Activated naive CD8-positive, alpha-beta T cell treated with anti-CD3 and anti-CD28 coated beads for 36 hours (primary cell): Measurements from ENCODE around the gene FAM78B. TPM values are rescaled to one million over a fixed set of nuclear protein-coding genes. Genes with fewer than 3 reads are reported as not detected.

ENCODE experiments used
- DNase-seq: peaks from one replicate; pipeline ENCODE4 v3.0.0; 2021
- H3K27ac Mint-ChIP-seq: one replicate; pipeline ENCODE4 v1.8.0; 2022; ENCODE audit warnings: mild to moderate bottlenecking, moderate library complexity, mixed read lengths
- H3K27me3 Mint-ChIP-seq: one replicate; pipeline ENCODE4 v1.8.0; 2022; ENCODE audit warnings: mild to moderate bottlenecking, mixed read lengths
- H3K36me3 Mint-ChIP-seq: one replicate; pipeline ENCODE4 v1.8.0; 2021; ENCODE audit warnings: mild to moderate bottlenecking, mixed read lengths
- H3K4me1 Mint-ChIP-seq: one replicate; pipeline ENCODE4 v1.8.0; 2021; ENCODE audit warnings: mixed read lengths
- H3K4me3 Mint-ChIP-seq: one replicate; pipeline ENCODE4 v1.8.0; 2022; ENCODE audit warnings: mild to moderate bottlenecking, moderate library complexity, mixed read lengths
- H3K9me3 Mint-ChIP-seq: one replicate; pipeline ENCODE4 v1.8.0; 2022; ENCODE audit warnings: mixed read lengths
- total RNA-seq, 2 experiments: library from RNA; stranded (reverse); gene quantifications; one replicate each; pipeline ENCODE4 v1.2.3, GENCODE V29; 2021

The FAM78B gene
- total RNA-seq, 2 experiments from 2014 or later = 0.62 to 0.74 TPM

DNA sequence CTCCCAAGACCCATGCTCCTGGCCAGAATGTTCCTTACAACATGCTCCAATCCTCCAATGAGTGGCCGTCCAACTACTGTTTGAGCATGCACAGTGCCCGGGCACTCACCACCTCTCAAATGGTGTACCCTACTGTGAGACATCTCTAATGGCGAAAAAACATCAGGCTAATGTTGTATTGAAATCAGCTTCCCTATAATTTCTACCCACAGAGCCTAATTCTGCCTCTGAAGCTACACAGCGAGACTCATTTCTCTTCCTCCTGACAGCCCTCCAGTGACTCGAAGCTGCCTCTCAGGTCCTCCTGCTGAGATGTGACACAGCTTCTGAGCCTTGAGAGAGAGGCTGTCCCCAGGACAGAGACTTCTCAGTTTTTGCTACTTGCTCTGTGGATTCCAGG is 130.7 kb downstream of the FAM78B start:
- H3K4me3 Mint-ChIP-seq = no peak overlapping the region
- H3K4me1 Mint-ChIP-seq = no peaks in the 10 kb centered on the region
- no peak overlapping the region for H3K27ac Mint-ChIP-seq
- H3K27me3 Mint-ChIP-seq = peaks cover 12% of the 10 kb centered on the region
- DNase-seq = no peak
- no peaks in the 10 kb centered on the region for H3K36me3 Mint-ChIP-seq
- no peaks in the 10 kb centered on the region for H3K9me3 Mint-ChIP-seq

DNA sequence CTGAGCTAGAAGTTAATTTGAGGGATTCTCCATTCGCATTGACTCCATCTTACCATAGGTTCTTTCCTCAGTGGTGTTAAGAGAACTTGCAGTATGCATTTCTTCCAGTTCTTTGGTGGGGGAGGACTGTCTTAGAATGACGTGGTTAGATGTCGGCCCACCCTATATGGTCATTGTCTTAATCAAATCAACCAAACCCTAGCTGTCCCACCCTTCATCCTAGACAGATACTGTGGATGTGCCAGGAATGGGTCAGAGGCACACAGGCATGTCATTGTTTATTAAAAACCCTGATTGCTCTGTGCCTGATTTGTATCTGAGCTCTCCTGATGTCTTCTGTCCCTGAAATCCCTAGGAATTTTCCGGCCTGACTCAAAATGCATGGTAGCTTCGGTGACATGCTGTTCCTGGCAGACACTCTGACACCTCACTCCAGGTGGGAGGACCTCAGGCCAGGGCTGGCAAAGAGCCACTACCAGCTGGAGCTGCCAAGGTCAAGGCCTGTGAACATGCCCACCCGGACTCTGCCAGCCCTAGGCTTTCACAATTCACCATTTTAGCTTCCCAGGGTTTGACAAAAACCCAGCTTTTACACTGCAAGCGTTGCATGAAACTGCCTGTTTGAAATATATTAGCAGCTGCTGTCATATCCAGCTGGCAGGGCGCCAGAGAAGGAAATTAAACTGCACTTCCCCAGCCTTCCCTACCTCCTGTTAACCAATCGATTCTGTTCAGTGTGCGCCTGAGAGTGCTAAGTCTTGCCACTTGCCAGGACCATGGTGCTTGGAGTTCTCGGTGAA is 134.0 kb downstream of the FAM78B start:
- Mint-ChIP-seq H3K27ac (no peak overlapping the region), H3K27me3 (peaks cover 22% of the 10 kb centered on the region), H3K4me1 (no peaks in the 10 kb centered on the region), H3K9me3 (no peaks in the 10 kb centered on the region), H3K4me3 (no peak overlapping the region), H3K36me3 (no peaks in the 10 kb centered on the region)
- DNase-seq = no peak

- Mint-ChIP-seq H3K27me3 (peaks cover 28% of the 10 kb centered on the region), H3K4me3 (no peak overlapping the region), H3K4me1 (no peaks in the 10 kb centered on the region), H3K9me3 (no peaks in the 10 kb centered on the region), H3K27ac (no peak overlapping the region), H3K36me3 (no peaks in the 10 kb centered on the region)
- no peak for DNase-seq
These were observed 134.7 kb downstream of the FAM78B start for GRCh38 chr1:166031932-166032571.

- H3K4me3 Mint-ChIP-seq = no peak overlapping the region
- H3K4me1 Mint-ChIP-seq = no peaks in the 10 kb centered on the region
- no peak overlapping the region for H3K27ac Mint-ChIP-seq
- no peak for DNase-seq
- no peaks in the 10 kb centered on the region for H3K9me3 Mint-ChIP-seq
- H3K36me3 Mint-ChIP-seq = no peaks in the 10 kb centered on the region
- peaks cover 44% of the 10 kb centered on the region for H3K27me3 Mint-ChIP-seq
These were observed 137.4 kb downstream of the FAM78B start for GRCh38 chr1:166029196-166029945.

- no peak for DNase-seq
- H3K36me3 Mint-ChIP-seq = no peaks in the 10 kb centered on the region
- no peaks in the 10 kb centered on the region for H3K9me3 Mint-ChIP-seq
- H3K27me3 Mint-ChIP-seq = peaks cover 48% of the 10 kb centered on the region
- no peak overlapping the region for H3K27ac Mint-ChIP-seq
- no peak overlapping the region for H3K4me3 Mint-ChIP-seq
- no peaks in the 10 kb centered on the region for H3K4me1 Mint-ChIP-seq
These were observed 140.2 kb downstream of the FAM78B start for GRCh38 chr1:166026555-166026954.

- Mint-ChIP-seq H3K36me3 (no peaks in the 10 kb centered on the region), H3K4me1 (no peaks in the 10 kb centered on the region), H3K4me3 (no peak overlapping the region), H3K27ac (no peak overlapping the region), H3K9me3 (no peaks in the 10 kb centered on the region), H3K27me3 (peaks cover 48% of the 10 kb centered on the region)
- no peak for DNase-seq
These were observed 140.7 kb downstream of the FAM78B start for GRCh38 chr1:166026143-166026542.

- Mint-ChIP-seq H3K36me3 (no peaks in the 10 kb centered on the region), H3K9me3 (no peaks in the 10 kb centered on the region), H3K4me1 (no peaks in the 10 kb centered on the region), H3K27me3 (peaks cover 33% of the 10 kb centered on the region), H3K4me3 (no peak overlapping the region), H3K27ac (no peak overlapping the region)
- no peak for DNase-seq
These were observed 146.6 kb downstream of the FAM78B start for GRCh38 chr1:166020210-166020609.
